ENCODE measurements around the gene SPON1.

Gene SPON1

DNA sequence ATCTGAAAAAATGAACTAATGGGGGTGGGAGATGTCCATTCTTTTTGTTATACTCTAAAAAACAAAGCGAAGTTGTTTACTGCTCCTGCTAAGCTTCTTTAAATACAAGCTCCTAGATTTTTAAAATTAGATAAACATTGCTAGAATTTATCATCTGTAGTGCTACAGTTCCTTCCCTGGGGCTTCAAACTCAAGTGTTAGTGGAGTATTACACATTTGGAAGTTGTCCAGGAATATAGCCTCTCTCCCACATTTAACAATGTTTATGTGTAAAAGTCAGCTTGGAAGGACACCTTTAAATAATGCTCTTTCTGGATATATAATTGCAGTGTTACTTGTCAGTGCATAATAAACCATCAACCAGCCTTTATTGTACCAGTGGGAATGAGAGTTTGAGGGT lies 155.5 kb downstream of the SPON1 start:
- Histone ChIP-seq H3K4me3 (ENCODE audit: low read depth, low read length) (no peak overlapping the region), H3K27me3 (replicated peaks) (no peaks in the 10 kb centered on the region), H3K36me3 (replicated peaks) (no peaks in the 10 kb centered on the region), H3K27ac (no peak overlapping the region)
- no peak for DNase-seq
- TF ChIP-seq CTCF (IDR thresholded peaks at IDR 0.05; ENCODE audit: low read depth, low read length, missing control alignments): no peak
- in situ Hi-C loops (cut with HindIII; ENCODE audit: low pct_ligation_motif_present, low sequenced_read_pairs): no loop called here

DNA sequence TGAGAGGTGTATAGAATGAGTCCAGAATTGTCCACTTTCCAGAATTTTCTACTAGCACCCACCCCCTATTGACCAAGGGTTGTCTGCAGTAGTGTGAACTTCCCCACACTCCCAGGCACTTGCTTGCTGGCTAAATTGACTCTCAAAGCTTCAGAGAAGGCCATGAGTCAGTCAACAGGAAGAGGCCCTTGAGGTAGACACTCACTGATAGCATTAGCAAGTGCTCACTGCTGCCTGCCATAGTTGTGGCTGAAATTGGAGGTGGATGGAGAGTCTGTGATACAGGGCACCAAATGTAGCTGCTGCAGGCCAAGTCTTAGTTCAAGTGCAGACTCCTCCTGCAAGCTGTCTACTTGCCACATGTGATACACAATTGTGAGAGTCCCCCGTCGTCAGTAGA lies 156.8 kb downstream of the SPON1 start:
- in situ Hi-C loops (cut with HindIII; ENCODE audit: low pct_ligation_motif_present, low sequenced_read_pairs): no loop called here

GRCh38 chr11:14124350-14124749 lies 161.8 kb downstream of the SPON1 start:
- no peak overlapping the region for H3K4me3 ChIP-seq (ENCODE audit: low read depth, low read length)
- H3K27ac ChIP-seq: no peak overlapping the region
- H3K27me3 ChIP-seq (replicated peaks): no peaks in the 10 kb centered on the region
- in situ Hi-C loops (cut with HindIII; ENCODE audit: low pct_ligation_motif_present, low sequenced_read_pairs): no loop called here
- no peak for TF ChIP-seq CTCF (IDR thresholded peaks at IDR 0.05; ENCODE audit: low read depth, low read length, missing control alignments)
- no peaks in the 10 kb centered on the region for H3K36me3 ChIP-seq (replicated peaks)
- no peak for DNase-seq

More for the DNA sequence above, 156.8 kb downstream of the SPON1 start:
- H3K27me3 ChIP-seq (replicated peaks): no peaks in the 10 kb centered on the region
- no peak overlapping the region for H3K27ac ChIP-seq
- DNase-seq: no peak
- TF ChIP-seq CTCF (IDR thresholded peaks at IDR 0.05; ENCODE audit: low read depth, low read length, missing control alignments): no peak
- H3K4me3 ChIP-seq (ENCODE audit: low read depth, low read length): no peak overlapping the region
- no peaks in the 10 kb centered on the region for H3K36me3 ChIP-seq (replicated peaks)

DNA sequence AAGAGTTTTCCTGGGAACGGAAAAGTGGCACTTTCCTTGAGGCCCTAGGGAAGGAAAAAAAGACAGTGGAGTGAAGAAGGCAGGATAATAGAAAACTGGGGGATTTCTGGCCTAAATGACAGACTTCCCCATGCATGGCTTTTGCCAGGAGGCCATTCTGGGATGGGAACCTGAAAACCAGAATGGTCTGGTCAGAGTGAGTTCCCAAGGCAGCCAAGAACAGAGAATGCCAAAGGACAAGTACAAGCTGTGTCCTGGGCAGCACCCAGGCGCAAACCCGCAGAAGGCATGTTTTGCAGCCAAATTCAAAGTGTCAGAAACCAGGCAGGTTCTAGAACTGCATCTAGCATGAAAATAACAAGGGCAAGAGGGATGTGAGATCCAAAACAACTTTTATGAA lies 162.4 kb downstream of the SPON1 start:
- in situ Hi-C loops (cut with HindIII; ENCODE audit: low pct_ligation_motif_present, low sequenced_read_pairs): no loop called here
- Histone ChIP-seq H3K27me3 (replicated peaks) (no peaks in the 10 kb centered on the region), H3K36me3 (replicated peaks) (no peaks in the 10 kb centered on the region), H3K4me3 (ENCODE audit: low read depth, low read length) (no peak overlapping the region), H3K27ac (no peak overlapping the region)
- no peak for DNase-seq
- TF ChIP-seq CTCF (IDR thresholded peaks at IDR 0.05; ENCODE audit: low read depth, low read length, missing control alignments): no peak

DNA sequence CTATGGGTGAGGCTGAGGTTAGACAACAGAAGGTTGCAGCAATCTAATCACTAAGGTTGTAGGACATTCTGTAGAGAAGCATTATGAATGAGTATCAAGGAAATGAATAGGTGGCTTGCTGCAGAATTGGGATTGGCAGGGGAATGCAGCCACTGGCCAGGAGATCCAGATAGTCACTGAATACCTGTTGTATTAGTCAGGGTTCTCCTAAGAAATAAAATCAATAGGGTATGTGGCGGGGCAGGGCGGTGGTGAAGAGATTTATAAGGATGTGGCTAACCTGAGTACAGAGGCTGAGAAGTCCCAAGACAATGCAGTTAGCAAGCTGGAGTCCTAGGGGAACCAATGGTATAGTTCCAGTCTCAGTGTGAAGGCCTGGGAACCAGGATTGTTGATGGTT lies 163.0 kb downstream of the SPON1 start:
- no peaks in the 10 kb centered on the region for H3K36me3 ChIP-seq (replicated peaks)
- DNase-seq: no peak
- H3K4me3 ChIP-seq (ENCODE audit: low read depth, low read length): no peak overlapping the region
- no peak for TF ChIP-seq CTCF (IDR thresholded peaks at IDR 0.05; ENCODE audit: low read depth, low read length, missing control alignments)
- in situ Hi-C loops (cut with HindIII; ENCODE audit: low pct_ligation_motif_present, low sequenced_read_pairs): no loop called here
- no peaks in the 10 kb centered on the region for H3K27me3 ChIP-seq (replicated peaks)
- H3K27ac ChIP-seq: no peak overlapping the region

GRCh38 chr11:14127679-14128078 lies 165.2 kb downstream of the SPON1 start:
- TF ChIP-seq CTCF (IDR thresholded peaks at IDR 0.05; ENCODE audit: low read depth, low read length, missing control alignments): no peak
- Histone ChIP-seq H3K36me3 (replicated peaks) (no peaks in the 10 kb centered on the region), H3K27me3 (replicated peaks) (no peaks in the 10 kb centered on the region), H3K27ac (no peak overlapping the region), H3K4me3 (ENCODE audit: low read depth, low read length) (no peak overlapping the region)
- in situ Hi-C loops (cut with HindIII; ENCODE audit: low pct_ligation_motif_present, low sequenced_read_pairs): no loop called here
- DNase-seq: no peak
